Adrenal gland (tissue), 12 donors: ENCODE results near the gene PIGQ. TPM values are rescaled to one million over a fixed set of nuclear protein-coding genes. Genes with fewer than 3 reads are reported as not detected.

Source experiments
- DNase-seq, 7 donors: peaks; one replicate each; pipeline ENCODE4 v3.0.0-alpha.2; 2019 to 2020
- H3K27ac ChIP-seq, 5 donors: fragments of 200-600 bp; sonication (generic) in 4 of 5; 1 replicate in 3 of 5; 2 replicates in 2 of 5; pipeline versions ENCODE4 v1.5.1 to v1.8.0; 2016 to 2020; ENCODE audit warnings: mild to moderate bottlenecking in 1 of 5
- H3K27me3 ChIP-seq: fragments of 200-600 bp; 2 replicates; pipeline ENCODE4 v1.8.0; 2021
- H3K36me3 ChIP-seq, 2 donors: fragments of 200-600 bp; replicated peaks in 1 of 2; 1 replicate in 1 of 2; 2 replicates in 1 of 2; pipeline versions ENCODE4 v1.5.1 to v1.8.0; 2018 to 2022
- H3K4me1 ChIP-seq, 2 donors: fragments of 200-600 bp; replicated peaks in 1 of 2; 1 replicate in 1 of 2; 2 replicates in 1 of 2; pipeline versions ENCODE4 v1.5.1 to v1.8.0; 2018 to 2021
- H3K4me3 ChIP-seq, 4 donors: fragments of 200-600 bp; sonication (generic) in 3 of 4; one replicate each; pipeline ENCODE4 v1.5.1; 2016 to 2018
- H3K9me3 ChIP-seq, 3 donors: fragments of 200-600 bp; sonication (generic) in 1 of 3; replicated peaks in 1 of 3; 1 replicate in 2 of 3; 2 replicates in 1 of 3; pipeline versions ENCODE4 v1.5.1 to v1.8.0; 2016 to 2021
- CTCF ChIP-seq, 6 experiments: fragments of 450-650 bp in 4 of 6; fragments of 200-600 bp in 2 of 6; sonication (generic) in 1 of 6; IDR thresholded peaks; 1 replicate in 5 of 6; 2 replicates in 1 of 6; pipeline versions ENCODE4 v1.5.1 to v1.8.0; 2016 to 2021; ENCODE audit warnings: antibody characterized with exemption in 6 of 6, mild to moderate bottlenecking in 2 of 6, moderate library complexity in 1 of 6
- POLR2A ChIP-seq, 2 donors: fragments of 450-650 bp; IDR thresholded peaks; one replicate each; pipeline ENCODE4 v1.6.1; 2017; ENCODE audit warnings: antibody characterized with exemption in 2 of 2, mild to moderate bottlenecking in 2 of 2, moderate library complexity in 1 of 2
- WGBS, 4 donors: extraction: QIAGEN DNeasy Blood & Tissue Kit in 2 of 4; methylation state at CpG; one replicate each; pipeline versions ENCODE4 v1.1.5 to v1.1.7; 2013 to 2017; 5-methylcytosine and 5-hydroxymethylcytosine counted together
- intact Hi-C, 2 donors: fragments of 100-400 bp; cut with DNase I; formaldehyde crosslinking; loops; one replicate each; pipeline versions ENCODE4 v1.14.1 to v1.15.0; 2022 to 2023
- polyA plus RNA-seq, 3 donors: library from polyadenylated mRNA; stranded (reverse); fragments of 200-250 nt in 2 of 3; fragments of 350-450 nt in 1 of 3; fragmentation: Illumina TruSeq in 1 of 3; extraction: RNeasy Lipid Tissue Mini Kit (QIAGEN cat#74804) in 1 of 3; gene quantifications; one replicate each; pipeline ENCODE4 v1.2.3, GENCODE V29; 2013 to 2014
- total RNA-seq, 9 donors: library from RNA; depleted of rRNA in 4 of 9; stranded (reverse); fragments of >200 nt in 4 of 9; fragments of 120-200 nt in 1 of 9; fragmentation: NEBNext Ultra II Directional in 1 of 9; extraction: Animal tissue kit (Norgen Biotek cat#: 25700) in 1 of 9; gene quantifications; one replicate each; pipeline versions ENCODE4 v1.1.0 to v1.2.4, GENCODE V29; 2013 to 2023
- donor health status: healthy with polysubstance abuse.
- donor health status: Bipolar disorder and iron deficiency.
- donor health status: DM: yes; HTN: yes; CAD: no.
- donor health status: DM: no; HTN: no; CAD: no.
- donor health status: DM: no; HTN: no; CAD: no.
- donor health status: DM: yes; HTN: yes; CAD: no.

The PIGQ gene
- total and polyA plus RNA-seq, 12 donors: 12.7 to 317 (median 81.0) TPM

DNA sequence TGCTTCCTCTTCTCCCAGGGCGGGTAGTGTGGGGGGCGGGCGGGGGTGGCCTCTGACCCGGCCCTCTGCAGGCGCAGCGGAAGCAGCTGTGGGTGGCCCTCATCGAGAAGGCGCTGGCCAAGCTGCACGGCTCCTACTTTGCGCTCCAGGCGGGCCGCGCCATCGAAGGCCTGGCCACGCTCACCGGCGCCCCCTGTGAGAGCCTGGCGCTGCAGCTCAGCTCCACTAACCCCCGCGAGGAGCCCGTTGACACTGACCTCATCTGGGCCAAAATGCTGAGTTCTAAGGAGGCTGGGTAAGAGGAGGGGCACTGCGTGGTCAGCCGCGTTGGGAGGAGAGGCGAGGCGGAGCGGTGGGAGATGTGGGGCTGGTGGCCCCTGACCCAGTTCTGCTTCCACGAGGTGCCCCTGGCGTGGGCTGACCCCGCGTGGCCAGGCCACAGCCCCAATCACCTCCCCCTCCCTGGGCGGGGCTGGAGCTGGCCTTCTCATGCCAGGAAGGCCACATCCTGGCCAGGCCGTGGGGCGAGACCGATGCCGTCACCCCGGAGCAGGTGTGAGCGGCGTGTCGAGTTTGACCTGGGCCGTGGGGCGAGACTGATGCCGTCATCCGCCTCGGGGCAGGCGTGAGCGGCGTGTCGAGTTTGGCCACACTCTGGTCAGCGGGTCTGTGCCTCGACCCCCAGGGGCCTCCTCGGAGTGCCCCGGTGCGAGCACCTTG lies 20.1 kb upstream of the PIGQ start:
- Histone ChIP-seq H3K4me1 (peaks cover 0 to 9% of the 10 kb centered on the region in 2 donors), H3K36me3 (peaks cover 0 to 33% of the 10 kb centered on the region in 2 donors), H3K27ac (no peak overlapping the region), H3K27me3 (no peaks in the 10 kb centered on the region), H3K4me3 (no peak overlapping the region), H3K9me3 (no peaks in the 10 kb centered on the region)
- no peak for DNase-seq
- TF ChIP-seq CTCF (IDR thresholded peaks at IDR 0.05) (no peak), POLR2A (IDR thresholded peaks at IDR 0.05) (no peak)
- 92 to 95% (median 93%) methylated on average over 20 to 54 of the region's 54 CpGs for WGBS, 4 donors
- intact Hi-C loops: no loop called here

DNA sequence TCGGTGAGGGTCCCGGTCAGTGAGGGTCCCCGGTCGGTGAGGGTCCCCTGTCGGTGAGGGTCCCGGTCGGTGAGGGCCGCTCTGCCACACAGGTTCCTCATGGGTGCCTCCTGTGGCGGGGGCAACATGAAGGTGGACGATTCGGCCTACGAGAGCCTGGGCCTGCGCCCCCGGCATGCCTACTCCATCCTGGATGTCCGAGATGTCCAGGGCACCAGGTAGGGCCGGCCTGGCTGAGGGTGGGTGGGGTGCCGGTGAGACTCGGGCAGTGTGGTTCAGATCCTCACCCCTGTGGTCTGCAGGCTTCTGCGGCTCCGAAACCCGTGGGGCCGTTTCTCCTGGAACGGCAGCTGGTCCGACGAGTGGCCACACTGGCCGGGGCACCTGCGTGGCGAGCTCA lies 18.6 kb upstream of the PIGQ start:
- Histone ChIP-seq H3K36me3 (peaks cover 0 to 33% of the 10 kb centered on the region in 2 donors), H3K27me3 (no peaks in the 10 kb centered on the region), H3K4me3 (no peak overlapping the region), H3K9me3 (no peaks in the 10 kb centered on the region), H3K4me1 (peaks cover 0 to 10% of the 10 kb centered on the region in 2 donors), H3K27ac (no peak overlapping the region)
- WGBS, 4 donors: 93 to 96% (median 95%) methylated on average over 3 to 28 of the region's 28 CpGs
- TF ChIP-seq CTCF (IDR thresholded peaks at IDR 0.05) (no peak), POLR2A (IDR thresholded peaks at IDR 0.05) (no peak)
- intact Hi-C loops: no loop called here
- no peak for DNase-seq

GRCh38 chr16:552171-552570 lies 17.6 kb upstream of the PIGQ start:
- Histone ChIP-seq H3K9me3 (no peaks in the 10 kb centered on the region), H3K4me3 (no peak overlapping the region), H3K4me1 (peaks cover 0 to 9% of the 10 kb centered on the region in 2 donors), H3K27ac (no peak overlapping the region), H3K27me3 (no peaks in the 10 kb centered on the region), H3K36me3 (peaks cover 0 to 33% of the 10 kb centered on the region in 2 donors)
- intact Hi-C loops: no loop called here
- TF ChIP-seq CTCF (IDR thresholded peaks at IDR 0.05): no peak
- WGBS, 4 donors: 95 to 97% methylated on average over 31 to 35 of the region's 35 CpGs; no CpG with 5 or more reads in 2 of the 4 donors
- no peak for DNase-seq

- Histone ChIP-seq H3K27ac (no peak overlapping the region), H3K4me3 (no peak overlapping the region), H3K9me3 (no peaks in the 10 kb centered on the region), H3K4me1 (peaks cover 0 to 6% of the 10 kb centered on the region in 2 donors), H3K27me3 (peaks cover 2% of the 10 kb centered on the region), H3K36me3 (peaks cover 0 to 31% of the 10 kb centered on the region in 2 donors)
- WGBS, 4 donors: 90 to 94% (median 93%) methylated on average over 8 to 33 of the region's 33 CpGs; no CpG with 5 or more reads in 1 of the 4 donors
- DNase-seq: no peak
- TF ChIP-seq POLR2A (IDR thresholded peaks at IDR 0.05): no peak
- no peak for TF ChIP-seq CTCF (IDR thresholded peaks at IDR 0.05)
- intact Hi-C loops: no loop called here
These were observed 16.0 kb upstream of the PIGQ start for GRCh38 chr16:553601-554296.
